HK-2 (cell line): Measurements from ENCODE around the gene CAMK4.
"Not testable (repeated sequence)": the region's sequence is repeated elsewhere in the genome, so short reads cannot be mapped to it uniquely, and the experiment has no call there.

Source experiments
- DNase-seq: peaks from one replicate; pipeline ENCODE4 v3.0.0-alpha.2; 2018; ENCODE audit not compliant: unreplicated experiment

CAMK4 gene

GRCh38 chr5:111310711-111311620 is 86.8 kb downstream of the CAMK4 start:
- DNase-seq, result no peak

- no peak for DNase-seq
These were observed 87.5 kb downstream of the CAMK4 start for GRCh38 chr5:111311666-111312065.

DNA sequence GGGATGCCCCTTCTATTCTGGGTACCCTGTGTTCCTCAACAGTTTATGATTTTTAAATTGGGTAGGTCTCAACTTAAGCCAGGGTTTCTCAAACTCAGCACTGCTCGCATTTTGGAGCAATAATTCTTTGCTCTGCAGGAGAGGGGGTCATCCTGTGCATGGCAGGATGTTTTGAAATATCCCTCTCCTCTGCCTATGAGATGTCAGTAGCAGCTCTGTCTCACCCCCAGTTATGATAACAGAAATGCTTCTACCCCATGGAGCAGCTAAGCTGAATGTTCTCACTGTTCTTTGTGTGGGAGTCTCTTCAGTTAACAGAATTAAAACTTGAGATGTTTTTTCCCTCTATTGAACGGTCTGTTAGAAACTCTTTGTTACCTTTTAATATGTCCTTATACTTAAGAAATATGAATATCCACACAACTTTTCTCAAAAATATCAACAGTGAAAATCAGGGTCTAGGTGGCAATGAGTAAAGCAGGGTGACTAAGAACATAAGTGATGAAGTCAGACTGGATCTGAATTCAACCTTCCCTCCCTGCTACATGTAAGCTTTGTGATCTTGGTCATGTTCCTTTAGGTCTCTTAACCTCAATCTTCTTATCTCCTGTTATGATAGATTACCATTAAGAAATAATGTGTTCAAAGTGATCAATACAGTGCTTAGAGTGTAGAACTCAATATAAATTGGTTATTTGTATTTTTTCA is 89.0 kb downstream of the CAMK4 start:
- DNase-seq, result no peak

GRCh38 chr5:111320953-111321352 is 96.8 kb downstream of the CAMK4 start:
- DNase-seq, result no peak

- DNase-seq, result no peak
These were observed 97.2 kb downstream of the CAMK4 start for GRCh38 chr5:111321376-111321775.

- DNase-seq, result no peak
These were observed 102.4 kb downstream of the CAMK4 start for GRCh38 chr5:111326551-111326950.

DNA sequence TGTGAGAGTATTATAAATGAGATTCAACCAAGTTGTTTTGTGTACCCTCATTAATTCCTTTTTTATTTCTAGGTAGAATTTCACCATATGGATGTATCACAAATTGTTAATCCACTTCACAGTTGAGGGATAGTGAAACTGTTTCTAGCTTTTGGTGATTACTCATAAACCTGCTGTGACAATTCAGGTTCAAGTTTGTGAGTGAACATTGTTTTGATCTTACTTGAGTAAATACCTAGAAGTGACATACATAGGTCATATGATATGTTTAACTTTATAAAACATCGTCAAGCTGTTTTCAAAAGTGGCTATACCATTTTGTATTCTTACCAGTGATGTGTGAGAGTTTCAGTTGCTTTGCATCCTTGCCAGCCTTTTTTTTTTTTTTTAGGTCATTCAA is 112.9 kb downstream of the CAMK4 start:
- DNase-seq, result no peak

GRCh38 chr5:111337688-111338087 is 113.5 kb downstream of the CAMK4 start:
- no peak for DNase-seq

DNA sequence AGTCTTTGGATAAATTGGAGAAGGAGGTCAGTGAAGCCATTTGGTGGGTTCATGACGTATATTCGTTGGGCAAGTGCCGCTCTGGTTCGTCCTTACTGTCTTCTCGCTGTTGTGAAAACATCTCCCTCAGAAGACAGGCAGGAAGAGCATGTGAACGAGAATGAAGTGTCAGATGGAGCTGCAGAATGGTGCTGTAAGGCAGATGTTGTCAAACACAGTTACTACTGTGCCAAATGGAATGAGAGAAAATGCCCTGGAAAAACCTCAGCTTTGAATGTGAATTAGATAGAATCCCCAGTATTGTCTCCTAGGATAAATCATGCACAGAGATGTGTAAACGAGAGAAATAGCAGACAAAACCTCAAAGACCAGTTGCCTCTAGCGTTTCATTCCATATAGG is 121.5 kb downstream of the CAMK4 start:
- no peak for DNase-seq

GRCh38 chr5:111347021-111347420 is 122.8 kb downstream of the CAMK4 start:
- DNase-seq, result no peak

- no peak for DNase-seq
These were observed 124.6 kb downstream of the CAMK4 start for GRCh38 chr5:111348661-111349329.

GRCh38 chr5:111349429-111349828 is 125.2 kb downstream of the CAMK4 start:
- no peak for DNase-seq

GRCh38 chr5:111353035-111353434 is 128.9 kb downstream of the CAMK4 start:
- DNase-seq, result no peak

GRCh38 chr5:111358726-111359125 is 134.5 kb downstream of the CAMK4 start:
- not testable (repeated sequence) for DNase-seq

GRCh38 chr5:111360173-111360572 is 136.0 kb downstream of the CAMK4 start:
- DNase-seq, result no peak

DNA sequence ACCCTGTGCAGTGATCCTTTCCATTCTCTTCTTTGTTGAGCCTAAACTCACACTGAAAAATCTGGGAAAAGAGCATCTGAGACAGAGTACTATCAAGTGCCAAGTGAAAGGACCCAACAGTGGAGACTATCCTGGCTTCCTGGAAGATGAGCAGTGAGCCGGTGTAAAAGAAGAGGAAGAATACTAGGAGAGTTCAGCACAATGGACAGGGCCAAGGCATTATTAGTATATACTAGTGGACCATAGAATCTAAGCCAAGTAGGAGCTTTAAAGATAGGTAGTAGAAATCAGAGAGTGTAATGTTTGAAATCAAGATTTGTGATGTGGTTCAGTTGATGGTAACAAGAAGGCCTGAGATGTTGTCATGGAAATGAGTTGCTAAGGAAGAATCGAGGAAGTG is 140.8 kb downstream of the CAMK4 start:
- DNase-seq, result no peak

GRCh38 chr5:111366388-111366787 is 142.2 kb downstream of the CAMK4 start:
- DNase-seq, result no peak

- no peak for DNase-seq
These were observed 142.9 kb downstream of the CAMK4 start for GRCh38 chr5:111367115-111367514.

GRCh38 chr5:111372799-111373198 is 148.6 kb downstream of the CAMK4 start:
- no peak for DNase-seq

- DNase-seq, result no peak
These were observed 150.2 kb downstream of the CAMK4 start for GRCh38 chr5:111374380-111374779.

- DNase-seq, result no peak
These were observed 151.5 kb downstream of the CAMK4 start for GRCh38 chr5:111375645-111376044.

GRCh38 chr5:111377306-111377705 is 153.1 kb downstream of the CAMK4 start:
- DNase-seq, result no peak
